HCT116 (cell line): ENCODE measurements around the gene SLC4A4. TPM values are rescaled to one million over a fixed set of nuclear protein-coding genes. Genes with fewer than 3 reads are reported as not detected.

Experiments used
- ATAC-seq: fragments of 200-7000 bp; cut with Tn5 transposase; 2 replicates; pipeline ENCODE4 v1.9.1; 2020; ENCODE audit warnings: mild to moderate bottlenecking, moderate library complexity
- BruUV-seq: library from RNA; stranded (reverse); fragments of 400-500 nt; replicated peaks from 2 replicates; lab custom pipeline; 2021; lab: Mats Ljungman, UMichigan
- CTCF ChIA-PET: fragments of 300-600 bp; sonication (Branson Sonifier 250); formaldehyde crosslinking; loops from one replicate; lab custom pipeline; 2021; ENCODE audit warnings: antibody characterized with exemption; lab: Charles Lee
- POLR2A ChIA-PET: fragments of 300-600, 350-600 bp; sonication (Branson Sonifier 250); formaldehyde crosslinking; loops from one replicate; lab custom pipeline; 2021; ENCODE audit warnings: antibody characterized with exemption; lab: Charles Lee
- RAD21 ChIA-PET, 2 experiments: fragments of 300-600 bp; sonication (Branson Sonifier 250); formaldehyde crosslinking; loops; one replicate each; lab custom pipeline; 2023; ENCODE audit warnings: low total read pairs in 2 of 2; ENCODE audit not compliant: uncharacterized antibody in 2 of 2, unreplicated experiment in 2 of 2, low non-redundant PET in 1 of 2; lab: Charles Lee
- DNase-seq: peaks from one replicate; pipeline ENCODE4 v3.0.0-alpha.2; 2010; ENCODE audit warnings: low read depth, low spot score
- H2AFZ ChIP-seq: fragments of 200-600 bp; shearing (Covaris generic), sonication (generic); 2 replicates; pipeline ENCODE4 v1.6.1; 2017; ENCODE audit warnings: low read depth, mixed run types, mixed read lengths, antibody characterized with exemption, low read length; ENCODE audit not compliant: poor library complexity, severe bottlenecking
- H3K27ac ChIP-seq: 2 replicates; pipeline ENCODE4 v1.5.1; 2012; ENCODE audit warnings: low read depth, low read length
- H3K27me3 ChIP-seq: fragments of 200-600 bp; sonication (generic); 2 replicates; pipeline ENCODE4 v1.6.1; 2016; ENCODE audit warnings: mixed run types, low read length, mixed read lengths; ENCODE audit not compliant: insufficient read depth
- H3K36me3 ChIP-seq, 2 experiments: fragments of 200-500 bp in 1 of 2; fragments of 200-600 bp in 1 of 2; sonication (Bioruptor generic) in 1 of 2; sonication (generic) in 1 of 2; 2 replicates each; pipeline versions ENCODE4 v1.5.1 to v1.6.1; 2014 to 2016; ENCODE audit warnings: low read length in 2 of 2, inconsistent platforms in 1 of 2, mixed read lengths in 1 of 2, mixed run types in 1 of 2; ENCODE audit not compliant: insufficient read depth in 2 of 2, control insufficient read depth in 1 of 2
- H3K4me1 ChIP-seq, 2 experiments: fragments of 200-600 bp in 1 of 2; sonication (generic) in 1 of 2; 2 replicates each; pipeline versions ENCODE4 v1.5.1 to v1.6.1; 2012 to 2017; ENCODE audit warnings: low read length in 2 of 2, inconsistent platforms in 1 of 2, mild to moderate bottlenecking in 1 of 2, mixed read lengths in 1 of 2, mixed run types in 1 of 2, moderate library complexity in 1 of 2; ENCODE audit not compliant: insufficient read depth in 2 of 2, control insufficient read depth in 1 of 2
- H3K4me2 ChIP-seq: fragments of 200-600 bp; sonication (generic); 2 replicates; pipeline ENCODE4 v1.6.1; 2017; ENCODE audit warnings: mixed run types, low read length, mixed read lengths
- H3K4me3 ChIP-seq, 2 experiments: fragments of 200-600 bp in 1 of 2; sonication (generic) in 1 of 2; replicated peaks in 1 of 2; 2 replicates each; pipeline ENCODE4 v1.5.1; 2011 to 2016; ENCODE audit warnings: low read length in 2 of 2, control low read depth in 1 of 2, low read depth in 1 of 2, mild to moderate bottlenecking in 1 of 2, mixed read lengths in 1 of 2, mixed run types in 1 of 2
- H3K79me2 ChIP-seq: fragments of 200-600 bp; sonication (generic); 2 replicates; pipeline ENCODE4 v1.6.1; 2017; ENCODE audit warnings: mild to moderate bottlenecking, mixed run types, low read length, moderate library complexity, mixed read lengths; ENCODE audit not compliant: insufficient read depth
- H3K9ac ChIP-seq: fragments of 200-600 bp; sonication (generic); 2 replicates; pipeline ENCODE4 v1.6.1; 2016; ENCODE audit warnings: low read length, mixed read lengths
- H3K9me2 ChIP-seq: fragments of 200-600 bp; sonication (generic), shearing (Covaris generic); 2 replicates; pipeline ENCODE4 v1.6.1; 2017; ENCODE audit warnings: mixed run types, mild to moderate bottlenecking, moderate library complexity; ENCODE audit not compliant: insufficient read depth
- H3K9me3 ChIP-seq, 2 experiments: fragments of 200-500 bp in 1 of 2; fragments of 200-600 bp in 1 of 2; sonication (Bioruptor generic) in 1 of 2; sonication (generic) in 1 of 2; 2 replicates each; pipeline ENCODE4 v1.6.1; 2014 to 2017; ENCODE audit warnings: low read length in 2 of 2, mixed read lengths in 2 of 2, inconsistent platforms in 1 of 2, low read depth in 1 of 2, mild to moderate bottlenecking in 1 of 2, mixed run types in 1 of 2, moderate library complexity in 1 of 2; ENCODE audit not compliant: control insufficient read depth in 1 of 2, insufficient read depth in 1 of 2
- H4K20me1 ChIP-seq: fragments of 200-600 bp; sonication (generic), shearing (Covaris generic); 2 replicates; pipeline ENCODE4 v1.6.1; 2017; ENCODE audit warnings: mixed run types, mild to moderate bottlenecking, moderate library complexity; ENCODE audit not compliant: insufficient read depth
- CEBPB ChIP-seq: IDR thresholded peaks from 2 replicates; pipeline ENCODE4 v1.6.1; 2012; ENCODE audit warnings: low read depth
- EZH2phosphoT487 ChIP-seq: fragments of 200-600 bp; IDR thresholded peaks from 2 replicates; pipeline ENCODE4 v1.6.1; 2018; ENCODE audit warnings: antibody characterized with exemption, borderline replicate concordance
- POLR2AphosphoS5 ChIP-seq: IDR thresholded peaks from 2 replicates; pipeline ENCODE4 v1.6.1; 2011; ENCODE audit warnings: mild to moderate bottlenecking, low read depth, low read length, moderate library complexity
- intact Hi-C: fragments of 100-400 bp; cut with micrococcal nuclease; formaldehyde crosslinking; loops from 2 replicates; pipeline ENCODE4 v1.10.0; 2022
- total RNA-seq: library from RNA; stranded (reverse); gene quantifications from one replicate; pipeline ENCODE4 v1.2.1, GENCODE V29; 2021; ENCODE audit not compliant: unreplicated experiment

The SLC4A4 gene
- total RNA-seq, 1 experiment from 2014 or later, result 0.30 TPM

- no peak for ATAC-seq
- H3K4me2 ChIP-seq, result no peak overlapping the region
- H3K27ac ChIP-seq, result no peak overlapping the region
- H2AFZ ChIP-seq, result no peak overlapping the region
- BruUV-seq, result no TSS peak
- H3K27me3 ChIP-seq, result no peaks in the 10 kb centered on the region
- POLR2A ChIA-PET, result no interaction called here
- no peaks in the 10 kb centered on the region for H3K36me3 ChIP-seq
- no peaks in the 10 kb centered on the region for H3K79me2 ChIP-seq
- intact Hi-C loops, result no loop called here
- H3K9me3 ChIP-seq, result no peaks in the 10 kb centered on the region
- H3K9me2 ChIP-seq, result no peaks in the 10 kb centered on the region
- no peaks in the 10 kb centered on the region for H4K20me1 ChIP-seq
- CTCF ChIA-PET, result no interaction called here
- RAD21 ChIA-PET, result no interaction called here
- TF ChIP-seq CEBPB, result no peak
- no peak for DNase-seq
- no peaks in the 10 kb centered on the region for H3K4me1 ChIP-seq
- no peak overlapping the region for H3K9ac ChIP-seq
- no peak overlapping the region for H3K4me3 ChIP-seq
These were observed 44.2 kb downstream of the SLC4A4 start for GRCh38 chr4:71382900-71383560.

GRCh38 chr4:71383984-71384383, 45.2 kb downstream of the SLC4A4 start:
- no peak overlapping the region for H2AFZ ChIP-seq
- TF ChIP-seq EZH2phosphoT487 (no peak), POLR2AphosphoS5 (no peak)
- no TSS peak for BruUV-seq
- intact Hi-C loops, result no loop called here
- no peaks in the 10 kb centered on the region for H3K9me3 ChIP-seq
- CTCF ChIA-PET, result no interaction called here
- no peaks in the 10 kb centered on the region for H3K36me3 ChIP-seq
- H3K27me3 ChIP-seq, result no peaks in the 10 kb centered on the region
- no peak overlapping the region for H3K9ac ChIP-seq
- H3K4me3 ChIP-seq, result no peak overlapping the region
- no peak for ATAC-seq
- no peak overlapping the region for H3K4me2 ChIP-seq
- no peaks in the 10 kb centered on the region for H3K79me2 ChIP-seq
- H4K20me1 ChIP-seq, result no peaks in the 10 kb centered on the region
- no peaks in the 10 kb centered on the region for H3K9me2 ChIP-seq
- no peak for DNase-seq
- POLR2A ChIA-PET, result no interaction called here
- H3K27ac ChIP-seq, result no peak overlapping the region
- RAD21 ChIA-PET, result no interaction called here
- no peaks in the 10 kb centered on the region for H3K4me1 ChIP-seq
